NT2/D1 (cell line): ENCODE measurements around the gene A4GALT.

Experiments used
- SUZ12 ChIP-seq: IDR thresholded peaks from 2 replicates; pipeline ENCODE4 v1.6.1; 2011; ENCODE audit not compliant: insufficient read length, insufficient read depth; ENCODE audit errors: extremely low read depth
- YY1 ChIP-seq: IDR thresholded peaks from 2 replicates; pipeline ENCODE4 v1.6.1; 2011; ENCODE audit not compliant: insufficient read length, insufficient read depth
- ZNF274 ChIP-seq: IDR thresholded peaks from 2 replicates; pipeline ENCODE4 v1.6.1; 2011; ENCODE audit warnings: mild to moderate bottlenecking, low read depth, low read length

DNA sequence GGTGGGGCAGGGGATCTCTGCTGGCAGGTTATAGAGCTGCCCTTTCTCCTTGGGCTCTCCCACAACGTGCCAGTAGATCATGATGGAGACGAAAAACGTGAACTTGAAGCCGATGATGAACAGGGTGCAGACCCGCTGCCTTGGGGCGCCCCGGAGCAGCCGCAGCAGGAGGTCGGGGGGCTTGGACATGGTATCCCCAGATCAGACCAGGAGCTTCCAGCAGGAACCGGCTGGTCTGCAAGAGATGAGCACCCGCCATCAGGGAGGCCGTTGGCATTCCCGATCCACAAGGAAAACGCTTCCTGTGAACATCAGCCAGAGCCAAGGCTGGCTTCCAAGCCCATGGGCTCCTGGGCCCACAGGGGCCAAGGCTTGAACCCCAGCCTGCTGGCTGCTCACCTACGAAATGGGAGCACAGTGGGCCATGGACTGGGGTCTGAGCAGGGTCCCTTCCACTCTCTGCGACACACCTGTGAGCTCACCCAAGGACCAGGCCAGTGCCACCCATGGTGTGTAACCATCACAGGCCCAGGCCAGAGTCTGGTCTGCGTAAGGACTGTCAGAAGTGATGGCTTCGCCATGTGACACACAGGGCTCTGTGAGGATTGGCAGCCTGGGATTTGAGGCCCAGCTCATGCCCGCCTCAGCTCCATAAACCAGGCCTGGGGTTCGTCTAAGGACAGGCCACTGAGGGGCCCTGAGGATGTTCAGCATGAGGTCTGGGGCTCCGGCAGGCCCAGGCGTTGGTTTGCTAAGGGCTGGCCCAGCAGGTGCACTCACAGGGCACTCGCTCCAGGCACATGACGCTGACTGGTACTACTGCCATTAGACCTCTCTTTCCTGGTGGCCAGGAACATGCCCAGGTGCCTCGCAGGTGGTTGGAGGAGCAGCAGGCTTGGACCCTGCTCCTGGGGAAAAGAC is 26.6 kb downstream of the A4GALT start:
- TF ChIP-seq SUZ12 = no peak
- TF ChIP-seq YY1 = no peak
- TF ChIP-seq ZNF274 = no peak
